Neural crest cell (in vitro differentiated cells): ENCODE results near the gene NTNG1. TPM values are rescaled to one million over a fixed set of nuclear protein-coding genes. Genes with fewer than 3 reads are reported as not detected.

ENCODE experiments used
- DNase-seq: peaks from one replicate; pipeline ENCODE4 v3.0.0; 2021; ENCODE audit warnings: low read depth, mixed read lengths, low spot score
- H3K27ac Mint-ChIP-seq: one replicate; pipeline ENCODE4 v1.8.0; 2021; ENCODE audit warnings: mild to moderate bottlenecking, mixed read lengths; ENCODE audit not compliant: unreplicated experiment
- H3K27me3 Mint-ChIP-seq: 2 replicates; pipeline ENCODE4 v1.8.0; 2021; ENCODE audit warnings: low read depth, mild to moderate bottlenecking, mixed read lengths
- H3K36me3 Mint-ChIP-seq: 2 replicates; pipeline ENCODE4 v1.8.0; 2021; ENCODE audit warnings: low read depth, mild to moderate bottlenecking, mixed read lengths
- H3K4me1 Mint-ChIP-seq: 2 replicates; pipeline ENCODE4 v1.8.0; 2021; ENCODE audit warnings: mixed read lengths
- H3K4me3 Mint-ChIP-seq: one replicate; pipeline ENCODE4 v1.8.0; 2021; ENCODE audit warnings: mild to moderate bottlenecking, mixed read lengths
- H3K9me3 Mint-ChIP-seq: 2 replicates; pipeline ENCODE4 v1.8.0; 2021; ENCODE audit warnings: mixed read lengths
- total RNA-seq: library from RNA; stranded (reverse); gene quantifications from 2 replicates; pipeline ENCODE4 v1.2.1, GENCODE V29; 2021
- TF ChIP-seq, protein P1 (sequence below): fragments of 200-600 bp; sonication (generic); conservative IDR thresholded peaks from 2 replicates; pipeline ENCODE4 v1.5.0; 2021; ENCODE audit warnings: antibody characterized with exemption, mild to moderate bottlenecking

NTNG1 gene
- total RNA-seq, 1 donor from 2014 or later = 1.1 TPM

DNA sequence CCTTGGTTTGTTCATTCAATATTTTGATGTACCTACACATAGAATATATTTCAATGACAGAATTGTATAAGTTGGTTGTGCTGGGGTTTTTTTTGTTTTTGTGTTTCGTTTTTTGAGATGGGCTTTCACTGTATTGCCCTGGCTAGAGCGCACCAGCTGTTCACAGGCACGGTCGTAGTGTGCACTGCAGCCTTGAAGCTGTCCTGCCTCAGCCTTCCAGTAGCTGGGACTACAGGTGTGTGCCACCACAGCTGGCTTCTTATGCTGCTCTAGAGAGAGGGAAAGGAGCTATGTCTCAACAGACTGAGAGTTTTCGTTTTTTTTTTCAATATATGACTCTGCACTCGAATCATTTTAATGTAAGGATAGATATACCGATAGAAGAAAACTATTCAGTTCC is 102.6 kb downstream of the NTNG1 start:
- TF ChIP-seq, protein P1, sequence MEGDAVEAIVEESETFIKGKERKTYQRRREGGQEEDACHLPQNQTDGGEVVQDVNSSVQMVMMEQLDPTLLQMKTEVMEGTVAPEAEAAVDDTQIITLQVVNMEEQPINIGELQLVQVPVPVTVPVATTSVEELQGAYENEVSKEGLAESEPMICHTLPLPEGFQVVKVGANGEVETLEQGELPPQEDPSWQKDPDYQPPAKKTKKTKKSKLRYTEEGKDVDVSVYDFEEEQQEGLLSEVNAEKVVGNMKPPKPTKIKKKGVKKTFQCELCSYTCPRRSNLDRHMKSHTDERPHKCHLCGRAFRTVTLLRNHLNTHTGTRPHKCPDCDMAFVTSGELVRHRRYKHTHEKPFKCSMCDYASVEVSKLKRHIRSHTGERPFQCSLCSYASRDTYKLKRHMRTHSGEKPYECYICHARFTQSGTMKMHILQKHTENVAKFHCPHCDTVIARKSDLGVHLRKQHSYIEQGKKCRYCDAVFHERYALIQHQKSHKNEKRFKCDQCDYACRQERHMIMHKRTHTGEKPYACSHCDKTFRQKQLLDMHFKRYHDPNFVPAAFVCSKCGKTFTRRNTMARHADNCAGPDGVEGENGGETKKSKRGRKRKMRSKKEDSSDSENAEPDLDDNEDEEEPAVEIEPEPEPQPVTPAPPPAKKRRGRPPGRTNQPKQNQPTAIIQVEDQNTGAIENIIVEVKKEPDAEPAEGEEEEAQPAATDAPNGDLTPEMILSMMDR = no peak
- Mint-ChIP-seq H3K9me3 (peaks cover 3% of the 10 kb centered on the region), H3K27me3 (no peaks in the 10 kb centered on the region), H3K4me3 (no peak overlapping the region), H3K36me3 (no peaks in the 10 kb centered on the region), H3K27ac (no peak overlapping the region), H3K4me1 (no peaks in the 10 kb centered on the region)
- no peak for DNase-seq

DNA sequence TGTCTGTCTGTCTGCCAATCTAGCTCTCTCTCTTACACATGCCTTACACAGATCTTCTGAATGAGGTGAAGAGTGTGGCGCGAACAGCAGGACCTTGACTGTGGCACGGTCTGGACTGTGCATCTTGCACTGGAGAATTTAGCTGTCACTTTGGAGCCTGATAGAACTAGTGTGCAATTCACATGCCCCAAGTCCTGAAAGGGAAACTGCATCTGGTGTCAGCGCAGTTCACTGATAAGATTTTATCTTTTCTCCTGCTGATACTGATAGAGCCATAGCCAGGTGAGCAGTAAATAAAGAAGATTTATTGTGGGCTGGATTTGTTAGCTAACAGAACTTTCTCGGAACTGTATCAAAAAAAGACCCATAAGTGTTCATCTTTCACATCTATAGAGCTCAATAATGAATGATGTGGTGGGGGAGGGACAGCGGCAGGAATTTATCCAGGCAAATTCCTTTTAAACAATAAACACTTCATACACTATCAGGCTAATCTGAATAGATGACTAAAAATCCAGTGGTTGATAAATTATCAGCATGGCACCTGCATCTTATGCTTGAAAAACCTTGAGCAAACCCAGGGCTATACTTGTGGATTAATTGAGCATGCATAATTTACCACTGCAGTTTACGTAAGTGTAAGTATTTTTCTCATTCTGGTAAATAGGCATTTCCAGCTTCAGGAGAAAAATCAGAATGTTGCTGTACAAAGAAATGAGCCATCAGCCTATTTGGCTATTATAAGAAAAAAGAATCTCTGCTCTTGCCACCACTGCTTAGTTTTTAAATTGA is 104.1 kb downstream of the NTNG1 start:
- TF ChIP-seq, protein P1 = no peak
- H3K27ac Mint-ChIP-seq = no peak overlapping the region
- no peaks in the 10 kb centered on the region for H3K9me3 Mint-ChIP-seq
- H3K4me3 Mint-ChIP-seq = no peak overlapping the region
- H3K27me3 Mint-ChIP-seq = no peaks in the 10 kb centered on the region
- no peak for DNase-seq
- no peaks in the 10 kb centered on the region for H3K36me3 Mint-ChIP-seq
- H3K4me1 Mint-ChIP-seq = no peaks in the 10 kb centered on the region

DNA sequence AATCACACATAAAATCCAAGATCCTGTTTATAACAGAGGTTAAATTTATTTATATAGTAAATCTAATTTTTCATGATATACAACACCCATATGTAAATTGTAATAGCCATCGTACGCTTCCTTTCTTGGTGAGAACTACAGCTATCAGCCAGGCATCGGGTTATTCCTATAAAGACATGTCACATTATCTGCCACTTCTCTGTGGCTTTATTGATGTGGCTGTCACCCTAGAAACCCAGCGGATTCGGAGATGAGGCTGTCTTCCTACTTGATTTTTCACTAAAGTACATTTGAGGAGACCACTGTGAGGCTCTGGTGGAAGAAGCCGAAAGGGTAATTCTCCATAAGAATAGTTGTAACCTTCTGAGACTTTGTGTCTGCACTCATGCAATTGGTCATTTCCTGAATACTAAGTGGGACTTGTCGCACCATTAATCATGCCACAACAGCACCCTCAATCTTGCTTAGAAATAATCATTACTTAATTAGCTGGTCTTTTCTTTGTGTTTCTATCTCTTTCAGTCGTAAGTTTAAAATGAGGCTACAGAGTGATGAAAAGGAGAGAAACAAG is 106.0 kb downstream of the NTNG1 start:
- H3K27me3 Mint-ChIP-seq = no peaks in the 10 kb centered on the region
- TF ChIP-seq, protein P1 = no peak
- no peaks in the 10 kb centered on the region for H3K4me1 Mint-ChIP-seq
- H3K4me3 Mint-ChIP-seq = no peak overlapping the region
- H3K9me3 Mint-ChIP-seq = no peaks in the 10 kb centered on the region
- no peak for DNase-seq
- H3K36me3 Mint-ChIP-seq = no peaks in the 10 kb centered on the region
- no peak overlapping the region for H3K27ac Mint-ChIP-seq

DNA sequence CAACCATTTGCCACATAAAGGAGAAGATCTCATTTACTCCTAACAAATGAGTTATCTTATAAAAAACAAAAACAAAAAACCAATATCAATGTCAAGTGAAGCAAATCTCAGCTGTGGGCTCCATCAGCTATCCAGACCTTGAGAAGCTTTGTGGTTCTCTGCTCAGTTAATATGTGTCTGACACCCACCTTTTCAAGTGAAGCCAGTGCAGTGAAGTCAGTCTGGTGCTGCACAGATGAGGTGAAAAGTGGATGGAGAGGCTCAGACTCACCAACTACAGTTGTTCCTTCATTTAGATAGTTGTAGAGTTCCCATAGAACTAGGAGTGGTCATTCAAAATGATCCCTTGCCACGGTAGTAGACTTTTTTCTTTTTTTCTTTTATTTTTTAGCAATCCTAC is 106.8 kb downstream of the NTNG1 start:
- no peak for DNase-seq
- no peaks in the 10 kb centered on the region for H3K4me1 Mint-ChIP-seq
- no peaks in the 10 kb centered on the region for H3K9me3 Mint-ChIP-seq
- no peak overlapping the region for H3K27ac Mint-ChIP-seq
- no peaks in the 10 kb centered on the region for H3K27me3 Mint-ChIP-seq
- TF ChIP-seq, protein P1 = no peak
- H3K4me3 Mint-ChIP-seq = no peak overlapping the region
- no peaks in the 10 kb centered on the region for H3K36me3 Mint-ChIP-seq

DNA sequence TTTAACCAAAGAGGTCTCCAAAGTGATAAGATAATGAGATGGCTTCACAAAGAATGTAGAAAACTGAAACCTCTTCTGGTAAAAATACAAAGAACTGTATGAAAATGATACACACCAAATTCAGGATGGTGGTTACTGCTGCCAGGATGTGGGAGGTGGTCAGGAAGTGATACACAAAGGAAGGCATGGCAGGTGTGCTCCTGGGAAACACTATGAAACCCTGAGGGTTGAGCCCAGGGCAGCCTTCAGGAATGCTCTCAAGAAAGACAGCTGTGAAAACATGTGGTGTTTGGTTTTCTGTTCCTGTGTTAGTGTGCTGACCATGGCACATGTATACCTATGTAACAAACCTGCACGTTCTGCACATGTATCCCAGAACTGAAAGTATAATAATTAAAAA is 109.3 kb downstream of the NTNG1 start:
- Mint-ChIP-seq H3K36me3 (no peaks in the 10 kb centered on the region), H3K27ac (no peak overlapping the region), H3K4me1 (no peaks in the 10 kb centered on the region), H3K4me3 (no peak overlapping the region), H3K27me3 (no peaks in the 10 kb centered on the region), H3K9me3 (no peaks in the 10 kb centered on the region)
- DNase-seq = no peak
- TF ChIP-seq, protein P1 = no peak
